ENCODE data around the gene IL31.

GRCh38 chr12:122168492-122168891 is 5.5 kb downstream of the IL31 start:
- TF ChIP-seq CTCF (conservative IDR thresholded peaks at IDR 0.05; ENCODE audit: low read length) (no peak), EZH2phosphoT487 (IDR thresholded peaks at IDR 0.05; ENCODE audit: borderline replicate concordance, low read depth, low read length) (no peak)

All from OCI-LY7 (cell line).